Activated naive CD4-positive, alpha-beta T cell treated with anti-CD3 and anti-CD28 coated beads, Interleukin-2, amount 50 U/mL, for 24 hours (primary cell): ENCODE data around the gene SGK1.
"Not testable (repeated sequence)": the region's sequence is repeated elsewhere in the genome, so short reads cannot be mapped to it uniquely, and the experiment has no call there.

Experiments used
- H3K27ac Mint-ChIP-seq: one replicate; pipeline ENCODE4 v1.8.0; 2021; ENCODE audit warnings: mild to moderate bottlenecking, mixed read lengths
- H3K27me3 Mint-ChIP-seq: one replicate; pipeline ENCODE4 v1.8.0; 2021; ENCODE audit warnings: mixed read lengths
- H3K36me3 Mint-ChIP-seq: one replicate; pipeline ENCODE4 v1.8.0; 2021; ENCODE audit warnings: mixed read lengths
- H3K4me1 Mint-ChIP-seq: one replicate; pipeline ENCODE4 v1.8.0; 2021; ENCODE audit warnings: mixed read lengths
- H3K4me3 Mint-ChIP-seq: one replicate; pipeline ENCODE4 v1.8.0; 2021; ENCODE audit warnings: mild to moderate bottlenecking, mixed read lengths
- H3K9me3 Mint-ChIP-seq: one replicate; pipeline ENCODE4 v1.8.0; 2021; ENCODE audit warnings: mixed read lengths

Gene SGK1

GRCh38 chr6:134340179-134340975, 22.5 kb upstream of the SGK1 start:
- no peaks in the 10 kb centered on the region for H3K27me3 Mint-ChIP-seq
- no peak overlapping the region for H3K4me3 Mint-ChIP-seq
- peaks cover 9% of the 10 kb centered on the region for H3K4me1 Mint-ChIP-seq
- H3K9me3 Mint-ChIP-seq, result peaks cover 6% of the 10 kb centered on the region
- no peaks in the 10 kb centered on the region for H3K36me3 Mint-ChIP-seq
- H3K27ac Mint-ChIP-seq, result peak overlapping the region; percentile 31

- H3K27me3 Mint-ChIP-seq, result no peaks in the 10 kb centered on the region
- H3K4me1 Mint-ChIP-seq, result peaks cover 9% of the 10 kb centered on the region
- no peaks in the 10 kb centered on the region for H3K36me3 Mint-ChIP-seq
- no peak overlapping the region for H3K4me3 Mint-ChIP-seq
- peaks cover 6% of the 10 kb centered on the region for H3K9me3 Mint-ChIP-seq
- no peak overlapping the region for H3K27ac Mint-ChIP-seq
Measured at GRCh38 chr6:134339216-134339615, 21.3 kb upstream of the SGK1 start.

- H3K36me3 Mint-ChIP-seq, result peaks cover 2% of the 10 kb centered on the region
- H3K4me3 Mint-ChIP-seq, result no peak overlapping the region
- H3K9me3 Mint-ChIP-seq, result peaks cover 3% of the 10 kb centered on the region
- H3K4me1 Mint-ChIP-seq, result no peaks in the 10 kb centered on the region
- H3K27ac Mint-ChIP-seq, result no peak overlapping the region
- no peaks in the 10 kb centered on the region for H3K27me3 Mint-ChIP-seq
Measured at GRCh38 chr6:134331256-134331655, 13.3 kb upstream of the SGK1 start.

GRCh38 chr6:134330555-134330954, 12.6 kb upstream of the SGK1 start:
- Mint-ChIP-seq H3K4me1 (no peaks in the 10 kb centered on the region), H3K27me3 (no peaks in the 10 kb centered on the region), H3K4me3 (no peak overlapping the region), H3K36me3 (peaks cover 3% of the 10 kb centered on the region), H3K27ac (no peak overlapping the region), H3K9me3 (peaks cover 5% of the 10 kb centered on the region)

- no peak overlapping the region for H3K27ac Mint-ChIP-seq
- H3K27me3 Mint-ChIP-seq, result no peaks in the 10 kb centered on the region
- H3K36me3 Mint-ChIP-seq, result peaks cover 3% of the 10 kb centered on the region
- no peak overlapping the region for H3K4me3 Mint-ChIP-seq
- H3K4me1 Mint-ChIP-seq, result peaks cover 2% of the 10 kb centered on the region
- peaks cover 5% of the 10 kb centered on the region for H3K9me3 Mint-ChIP-seq
Measured at GRCh38 chr6:134328792-134329191, 10.9 kb upstream of the SGK1 start.

GRCh38 chr6:134328138-134328537, 10.2 kb upstream of the SGK1 start:
- H3K27me3 Mint-ChIP-seq, result no peaks in the 10 kb centered on the region
- H3K4me3 Mint-ChIP-seq, result no peak overlapping the region
- H3K36me3 Mint-ChIP-seq, result peaks cover 3% of the 10 kb centered on the region
- H3K27ac Mint-ChIP-seq, result no peak overlapping the region
- H3K4me1 Mint-ChIP-seq, result peaks cover 5% of the 10 kb centered on the region
- peaks cover 5% of the 10 kb centered on the region for H3K9me3 Mint-ChIP-seq

GRCh38 chr6:134326192-134326591, 8.3 kb upstream of the SGK1 start:
- H3K27me3 Mint-ChIP-seq, H3K36me3 Mint-ChIP-seq, H3K4me3 Mint-ChIP-seq, H3K4me1 Mint-ChIP-seq, H3K9me3 Mint-ChIP-seq, H3K27ac Mint-ChIP-seq: not testable (repeated sequence)

- H3K36me3 Mint-ChIP-seq, result peaks cover 3% of the 10 kb centered on the region
- H3K9me3 Mint-ChIP-seq, result peaks cover 5% of the 10 kb centered on the region
- no peak overlapping the region for H3K4me3 Mint-ChIP-seq
- H3K27me3 Mint-ChIP-seq, result no peaks in the 10 kb centered on the region
- peaks cover 5% of the 10 kb centered on the region for H3K4me1 Mint-ChIP-seq
- no peak overlapping the region for H3K27ac Mint-ChIP-seq
Measured at GRCh38 chr6:134324766-134325165, 6.9 kb upstream of the SGK1 start.

- H3K4me3 Mint-ChIP-seq, result no peak overlapping the region
- H3K36me3 Mint-ChIP-seq, result peaks cover 3% of the 10 kb centered on the region
- H3K9me3 Mint-ChIP-seq, result peaks cover 5% of the 10 kb centered on the region
- H3K27ac Mint-ChIP-seq, result no peak overlapping the region
- no peaks in the 10 kb centered on the region for H3K27me3 Mint-ChIP-seq
- H3K4me1 Mint-ChIP-seq, result peaks cover 5% of the 10 kb centered on the region
Measured at GRCh38 chr6:134324141-134324540, 6.2 kb upstream of the SGK1 start.

- H3K9me3 Mint-ChIP-seq, result peaks cover 5% of the 10 kb centered on the region
- peaks cover 8% of the 10 kb centered on the region for H3K4me1 Mint-ChIP-seq
- H3K4me3 Mint-ChIP-seq, result no peak overlapping the region
- no peak overlapping the region for H3K27ac Mint-ChIP-seq
- no peaks in the 10 kb centered on the region for H3K27me3 Mint-ChIP-seq
- peaks cover 3% of the 10 kb centered on the region for H3K36me3 Mint-ChIP-seq
Measured at GRCh38 chr6:134323698-134324097, 5.8 kb upstream of the SGK1 start.

- Mint-ChIP-seq H3K4me1 (peaks cover 10% of the 10 kb centered on the region), H3K9me3 (peaks cover 5% of the 10 kb centered on the region), H3K27me3 (no peaks in the 10 kb centered on the region), H3K27ac (no peak overlapping the region), H3K4me3 (no peak overlapping the region), H3K36me3 (peaks cover 3% of the 10 kb centered on the region)
Measured at GRCh38 chr6:134323294-134323693, 5.4 kb upstream of the SGK1 start.

- H3K27ac Mint-ChIP-seq, result no peak overlapping the region
- H3K9me3 Mint-ChIP-seq, result peaks cover 5% of the 10 kb centered on the region
- no peak overlapping the region for H3K4me3 Mint-ChIP-seq
- H3K27me3 Mint-ChIP-seq, result peaks cover 2% of the 10 kb centered on the region
- peaks cover 21% of the 10 kb centered on the region for H3K4me1 Mint-ChIP-seq
- peaks cover 3% of the 10 kb centered on the region for H3K36me3 Mint-ChIP-seq
Measured at GRCh38 chr6:134322216-134322615, 4.3 kb upstream of the SGK1 start.

GRCh38 chr6:134321246-134321645, 3.3 kb upstream of the SGK1 start:
- H3K4me3 Mint-ChIP-seq, result no peak overlapping the region
- peaks cover under 1% of the 10 kb centered on the region for H3K36me3 Mint-ChIP-seq
- peaks cover 2% of the 10 kb centered on the region for H3K9me3 Mint-ChIP-seq
- peaks cover 26% of the 10 kb centered on the region for H3K4me1 Mint-ChIP-seq
- H3K27ac Mint-ChIP-seq, result no peak overlapping the region
- H3K27me3 Mint-ChIP-seq, result peaks cover 5% of the 10 kb centered on the region

GRCh38 chr6:134319686-134320085, 1.8 kb upstream of the SGK1 start:
- H3K27ac Mint-ChIP-seq, H3K4me3 Mint-ChIP-seq, H3K9me3 Mint-ChIP-seq, H3K27me3 Mint-ChIP-seq, H3K36me3 Mint-ChIP-seq: not testable (repeated sequence)
- peaks cover 26% of the 10 kb centered on the region for H3K4me1 Mint-ChIP-seq

- Mint-ChIP-seq H3K36me3 (no peaks in the 10 kb centered on the region), H3K27ac (no peak overlapping the region), H3K9me3 (no peaks in the 10 kb centered on the region), H3K4me1 (peaks cover 25% of the 10 kb centered on the region), H3K27me3 (peaks cover 6% of the 10 kb centered on the region), H3K4me3 (no peak overlapping the region)
Measured at GRCh38 chr6:134318974-134319281, 1.0 kb upstream of the SGK1 start.

GRCh38 chr6:134318236-134318973, 493 bp upstream of the SGK1 start:
- Mint-ChIP-seq H3K4me1 (peaks cover 21% of the 10 kb centered on the region), H3K27ac (no peak overlapping the region), H3K27me3 (peaks cover 6% of the 10 kb centered on the region)

More at GRCh38 chr6:134318236-134318973, 493 bp upstream of the SGK1 start:
- Mint-ChIP-seq H3K36me3 (no peaks in the 10 kb centered on the region), H3K9me3 (no peaks in the 10 kb centered on the region), H3K4me3 (peak overlapping the region; percentile 79)
